ENCODE measurements around the gene PLEKHG4.

Gene PLEKHG4

DNA sequence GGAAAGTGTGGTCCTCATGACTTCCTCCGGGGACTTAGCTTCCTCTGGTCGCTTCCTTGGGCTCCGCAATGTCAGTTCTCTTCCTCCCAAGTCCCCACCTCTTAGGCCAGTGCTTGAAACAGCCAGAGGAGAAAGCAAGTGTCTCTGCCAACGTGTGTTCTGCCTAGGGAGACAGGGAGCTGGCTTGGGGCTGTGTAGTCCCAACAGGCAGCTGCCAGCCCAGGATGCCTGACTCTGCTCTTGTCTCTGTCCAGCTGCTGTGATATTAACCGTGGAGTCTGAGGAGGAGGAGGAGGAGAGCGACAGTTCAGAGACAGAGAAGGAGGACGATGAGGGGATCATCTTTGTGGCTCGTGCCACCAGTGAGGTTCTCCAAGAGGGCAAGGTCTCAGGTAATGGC lies 13.5 kb upstream of the PLEKHG4 start:
- DNase-seq: no peak

DNA sequence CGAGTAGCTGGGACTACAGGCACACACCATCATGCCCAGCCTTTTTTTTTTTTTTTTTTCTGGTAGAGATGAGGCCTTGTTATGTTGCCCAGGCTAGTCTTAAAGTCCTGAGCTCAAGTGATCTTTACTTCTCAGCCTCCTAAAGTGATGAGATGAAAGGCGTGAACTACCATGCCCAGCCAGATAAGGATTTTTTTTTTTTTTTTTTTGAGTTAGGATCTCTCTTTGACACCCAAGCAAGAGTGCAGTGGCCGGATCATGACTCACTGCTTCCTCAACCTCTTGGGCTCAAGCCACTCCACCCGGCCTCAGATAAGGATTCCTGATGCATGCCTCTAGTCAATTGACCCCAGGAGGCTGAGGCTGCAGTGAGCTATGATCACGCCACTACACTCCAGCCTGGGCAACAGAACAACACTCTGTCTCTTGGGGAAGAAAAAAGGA lies 11.2 kb upstream of the PLEKHG4 start:
- no peak for DNase-seq

DNA sequence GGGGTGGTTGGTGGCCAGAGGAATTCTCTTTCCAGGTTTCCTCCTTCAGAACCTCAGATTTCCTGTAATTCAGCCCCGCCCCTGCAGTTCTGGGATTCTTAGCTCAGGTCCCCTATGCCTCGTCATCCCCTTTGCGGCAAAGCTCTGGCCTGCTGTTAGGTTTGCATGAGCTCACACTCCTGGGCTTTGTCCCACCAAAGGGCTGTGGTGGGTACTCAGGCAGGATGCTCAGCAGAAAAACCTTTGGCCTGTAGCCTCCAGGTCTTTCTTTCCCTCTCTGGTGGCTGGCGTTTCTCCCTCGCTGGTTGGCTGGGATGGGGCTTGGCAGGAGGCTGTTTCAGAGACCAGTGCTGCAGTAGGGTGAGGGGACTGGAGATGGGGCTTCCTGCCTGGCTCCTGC lies 9.6 kb upstream of the PLEKHG4 start:
- no peak for DNase-seq

DNA sequence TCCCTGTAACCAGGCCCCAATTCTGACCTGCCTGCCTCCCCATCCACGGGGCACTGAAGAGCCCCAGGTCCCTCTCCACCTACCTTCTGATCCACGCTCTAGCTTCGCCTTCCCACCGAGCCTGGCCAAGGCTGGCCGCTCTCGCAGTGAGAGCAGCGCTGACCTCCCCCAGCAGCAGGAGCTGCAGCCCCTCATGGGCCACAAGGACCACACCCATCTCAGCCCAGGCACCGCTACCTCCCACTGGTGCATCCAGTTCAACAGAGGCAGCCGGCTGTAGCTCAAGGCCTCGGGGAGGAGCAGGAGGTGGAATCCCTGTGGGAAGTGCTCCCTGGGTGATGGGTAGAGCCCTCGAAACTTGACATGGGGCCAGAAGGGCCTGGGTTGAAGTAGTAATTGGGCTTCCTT lies 8.4 kb upstream of the PLEKHG4 start:
- DNase-seq: no peak

DNA sequence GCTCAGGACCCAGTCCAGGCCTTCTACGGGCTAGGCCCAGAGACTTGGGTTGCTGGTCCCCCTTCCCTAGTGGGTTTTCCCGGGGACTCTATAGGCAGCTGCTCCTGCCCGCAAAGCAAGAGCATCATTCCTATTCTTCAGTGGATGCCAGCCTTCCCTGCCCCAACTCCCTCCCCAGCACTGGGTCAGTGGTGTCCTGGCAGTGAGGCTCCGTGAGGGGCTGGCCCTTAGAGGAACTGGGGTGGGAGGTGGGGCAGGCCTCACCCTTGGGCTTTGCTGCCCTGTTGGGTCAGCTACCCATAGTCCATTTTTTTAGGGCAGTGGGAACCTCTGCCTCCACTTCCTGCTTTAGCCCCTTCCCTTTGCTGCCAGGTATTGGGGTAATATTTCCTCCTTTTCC lies 7.9 kb upstream of the PLEKHG4 start:
- DNase-seq: no peak

DNA sequence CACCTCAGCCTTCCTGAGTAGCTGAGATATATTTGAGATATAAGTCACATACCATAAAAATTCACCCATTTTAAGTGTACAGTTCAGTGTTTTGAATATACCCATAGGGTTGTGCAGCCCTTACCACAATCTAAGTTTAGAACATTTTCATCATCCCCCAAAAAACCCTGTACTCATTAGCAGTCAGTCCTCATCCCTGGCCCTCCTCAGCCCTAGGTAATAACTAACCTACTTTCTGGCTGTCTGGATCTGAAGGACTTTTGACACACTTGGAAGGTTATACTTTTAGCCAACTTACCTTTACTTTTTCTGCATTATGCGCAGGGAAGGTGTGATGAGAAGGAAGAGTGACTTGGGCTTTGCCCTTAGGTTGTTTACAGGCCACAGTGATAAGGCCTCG lies 4.0 kb upstream of the PLEKHG4 start:
- DNase-seq: no peak

DNA sequence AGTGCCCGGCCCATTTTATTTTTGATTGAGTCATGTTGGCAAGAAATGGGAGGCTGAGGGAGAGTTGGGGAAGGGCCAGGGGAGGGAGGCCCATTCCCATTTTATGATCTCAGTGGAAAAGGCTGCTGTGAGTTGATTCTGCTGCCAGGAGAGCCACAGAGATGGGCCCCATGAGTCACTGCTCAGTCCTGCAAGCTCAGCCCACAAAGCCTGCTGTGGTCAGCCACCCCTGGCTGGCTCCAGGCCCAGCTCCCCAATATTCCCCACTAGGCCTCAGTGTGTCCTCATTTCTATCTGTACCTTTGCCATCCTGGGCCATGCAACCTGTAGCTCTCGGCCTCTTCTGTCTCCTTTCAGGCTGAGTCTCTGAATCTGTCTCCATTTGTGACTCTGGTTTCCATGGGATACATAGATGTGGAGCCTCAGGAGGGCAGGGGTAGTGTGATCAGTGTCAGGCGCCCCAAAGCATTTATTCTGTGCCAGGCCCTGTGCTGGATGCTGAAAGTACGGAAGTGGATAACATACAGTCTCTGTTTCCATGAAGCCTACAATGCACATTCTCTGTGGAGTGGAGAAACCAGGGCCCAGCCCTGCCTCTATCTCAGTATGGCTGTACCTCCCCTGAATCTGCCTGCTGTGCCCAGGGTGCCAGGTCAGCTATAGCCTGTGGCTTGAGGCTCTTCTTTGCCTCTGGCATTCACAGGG lies 1.9 kb upstream of the PLEKHG4 start:
- no peak for DNase-seq

DNA sequence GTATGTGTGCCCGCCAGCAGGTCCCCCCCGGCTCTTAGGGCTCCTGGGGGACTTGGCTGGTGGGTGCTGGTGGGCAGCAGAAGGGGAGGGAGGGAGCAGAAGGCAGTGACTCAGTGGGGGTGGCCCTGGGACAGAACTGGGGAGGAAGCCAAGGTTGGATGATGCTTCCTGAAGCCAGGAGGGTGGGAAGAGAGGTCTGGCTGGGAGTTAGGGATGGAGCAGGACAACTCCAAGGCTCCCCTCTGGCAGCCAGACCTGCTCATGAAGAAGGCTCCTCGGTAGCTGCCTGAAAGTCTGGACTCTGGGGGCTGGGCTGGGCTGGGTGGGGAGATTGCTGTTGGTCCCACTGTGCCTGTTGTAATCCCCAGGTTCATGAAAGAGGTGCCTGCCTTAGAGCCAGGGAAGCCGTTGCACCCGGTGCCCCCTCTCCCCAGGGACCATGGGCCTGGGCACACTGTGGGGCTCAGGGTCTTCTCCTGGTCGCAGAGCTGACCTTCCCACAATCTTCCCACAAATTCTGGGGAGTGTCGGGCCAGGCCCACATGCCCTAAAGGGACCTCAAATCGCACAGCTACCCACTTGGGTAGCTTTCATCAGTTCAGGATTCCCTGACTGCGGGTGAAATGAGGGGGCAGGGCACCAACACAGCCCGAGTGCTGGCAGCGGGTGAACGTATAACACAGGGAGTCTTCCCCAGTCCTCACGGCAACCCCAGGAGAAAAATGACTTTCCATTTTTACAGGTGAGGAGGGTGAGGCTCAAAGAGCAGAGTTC lies 1.1 kb upstream of the PLEKHG4 start:
- DNase-seq: no peak

DNA sequence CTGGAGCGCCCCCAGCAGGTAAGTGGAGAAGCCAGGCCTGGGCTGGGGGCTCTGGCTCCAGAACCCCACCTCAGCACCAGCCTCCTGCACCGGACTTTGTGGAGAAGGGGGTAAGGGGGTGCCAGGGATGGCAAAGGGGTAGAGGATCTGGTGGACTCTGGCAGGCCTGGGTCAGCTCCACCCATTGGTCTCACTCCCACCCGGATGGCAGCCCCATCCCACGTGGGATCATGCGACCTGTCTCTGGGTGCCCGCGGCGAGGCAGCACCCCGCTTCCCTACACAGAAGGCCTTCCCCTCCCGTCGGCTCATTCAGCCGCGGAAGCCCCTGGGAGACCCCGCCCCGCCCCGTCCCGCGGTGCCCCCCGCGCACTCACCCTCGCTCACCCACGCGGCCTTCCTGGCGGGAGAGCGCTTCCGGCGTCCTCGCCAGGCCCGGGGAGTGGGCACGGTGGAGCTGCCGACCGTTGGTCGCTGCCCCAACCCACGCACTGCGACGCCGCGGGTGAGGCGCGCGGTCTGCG lies 498 bp upstream of the PLEKHG4 start:
- peak; percentile 48 for DNase-seq

DNA sequence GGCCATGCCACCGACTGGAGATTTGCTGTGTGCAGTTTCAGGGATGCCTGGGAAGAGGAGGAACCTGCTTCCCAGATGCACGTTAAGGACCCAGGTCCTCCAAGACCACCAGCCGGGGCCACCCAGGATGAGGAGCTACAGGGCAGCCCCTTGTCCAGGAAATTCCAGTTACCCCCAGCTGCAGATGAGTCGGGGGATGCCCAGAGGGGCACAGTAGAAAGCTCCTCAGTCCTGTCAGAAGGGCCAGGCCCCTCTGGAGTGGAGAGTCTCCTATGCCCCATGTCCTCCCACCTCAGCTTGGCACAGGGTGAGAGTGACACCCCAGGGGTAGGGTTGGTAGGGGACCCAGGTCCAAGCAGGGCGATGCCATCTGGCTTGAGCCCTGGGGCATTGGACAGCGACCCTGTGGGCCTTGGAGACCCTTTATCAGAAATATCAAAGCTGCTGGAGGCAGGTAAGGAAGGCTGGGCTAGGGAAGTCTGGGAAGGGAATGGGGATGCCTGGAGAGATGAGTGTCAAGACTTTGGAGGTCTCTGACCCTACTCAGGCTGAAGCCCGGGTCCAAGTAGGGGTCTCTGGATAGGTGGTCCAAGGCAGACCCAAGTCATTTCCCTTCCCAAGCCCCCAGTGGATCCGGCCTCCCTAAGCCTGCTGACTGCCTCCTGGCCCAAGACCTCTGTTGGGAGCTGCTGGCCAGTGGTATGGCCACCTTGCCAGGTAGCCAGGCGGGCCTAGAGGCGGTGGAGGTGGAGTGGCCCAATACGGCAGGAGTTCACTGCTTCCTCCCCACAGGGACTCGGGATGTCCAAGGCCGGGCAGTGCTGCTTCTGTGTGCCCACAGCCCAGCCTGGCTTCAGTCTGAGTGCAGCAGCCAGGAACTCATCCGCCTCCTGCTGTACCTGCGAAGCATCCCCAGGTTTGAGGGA lies 1.0 kb downstream of the PLEKHG4 start:
- DNase-seq: no peak

DNA sequence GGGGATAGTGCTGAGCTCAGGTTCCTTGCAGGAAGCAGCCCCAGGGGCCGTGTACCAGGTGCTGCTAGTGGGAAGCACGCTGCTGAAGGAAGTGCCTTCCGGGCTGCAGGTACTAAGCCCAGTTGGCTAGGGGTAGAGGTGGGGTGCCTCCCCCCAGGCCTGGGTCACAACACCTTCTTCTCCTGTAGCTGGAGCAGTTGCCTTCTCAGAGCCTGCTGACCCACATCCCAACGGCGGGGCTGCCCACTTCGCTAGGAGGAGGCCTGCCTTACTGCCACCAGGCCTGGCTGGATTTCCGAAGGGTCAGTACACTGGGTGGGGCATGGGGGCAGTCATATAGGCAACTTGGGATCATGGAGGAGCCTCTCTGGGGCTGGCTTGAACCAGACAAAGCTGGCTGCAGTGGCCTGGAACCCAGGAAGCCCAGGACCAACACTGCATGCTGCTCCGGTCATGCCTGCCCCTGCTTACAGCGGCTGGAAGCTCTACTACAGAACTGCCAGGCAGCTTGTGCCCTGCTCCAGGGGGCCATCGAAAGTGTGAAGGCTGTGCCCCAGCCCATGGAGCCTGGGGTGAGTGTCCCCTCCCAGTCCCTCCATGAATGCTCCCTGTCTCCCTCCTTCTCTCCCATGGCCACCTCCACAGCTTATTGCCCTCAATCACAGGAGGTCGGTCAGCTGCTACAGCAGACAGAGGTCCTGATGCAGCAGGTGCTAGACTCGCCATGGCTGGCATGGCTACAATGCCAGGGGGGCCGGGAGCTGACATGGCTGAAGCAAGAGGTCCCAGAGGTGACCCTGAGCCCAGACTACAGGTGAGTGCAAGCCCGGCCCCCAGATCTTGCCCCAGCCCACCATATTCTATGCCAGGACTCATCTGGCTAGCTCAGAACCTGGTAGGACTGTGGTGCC lies 2.5 kb downstream of the PLEKHG4 start:
- no peak for DNase-seq

DNA sequence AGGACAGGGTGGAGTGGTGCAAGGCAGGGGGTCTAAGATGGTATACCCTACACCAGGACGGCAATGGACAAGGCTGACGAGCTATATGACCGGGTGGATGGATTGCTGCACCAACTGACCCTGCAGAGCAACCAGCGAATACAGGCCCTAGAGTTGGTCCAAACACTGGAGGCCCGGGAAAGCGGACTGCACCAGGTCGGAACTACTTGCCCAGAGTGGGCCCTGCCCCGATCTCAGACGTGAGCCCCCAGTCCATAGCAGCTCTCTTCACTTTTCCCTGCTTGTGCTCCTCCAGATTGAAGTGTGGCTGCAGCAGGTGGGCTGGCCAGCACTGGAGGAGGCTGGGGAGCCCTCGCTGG lies 3.1 kb downstream of the PLEKHG4 start:
- DNase-seq: no peak

DNA sequence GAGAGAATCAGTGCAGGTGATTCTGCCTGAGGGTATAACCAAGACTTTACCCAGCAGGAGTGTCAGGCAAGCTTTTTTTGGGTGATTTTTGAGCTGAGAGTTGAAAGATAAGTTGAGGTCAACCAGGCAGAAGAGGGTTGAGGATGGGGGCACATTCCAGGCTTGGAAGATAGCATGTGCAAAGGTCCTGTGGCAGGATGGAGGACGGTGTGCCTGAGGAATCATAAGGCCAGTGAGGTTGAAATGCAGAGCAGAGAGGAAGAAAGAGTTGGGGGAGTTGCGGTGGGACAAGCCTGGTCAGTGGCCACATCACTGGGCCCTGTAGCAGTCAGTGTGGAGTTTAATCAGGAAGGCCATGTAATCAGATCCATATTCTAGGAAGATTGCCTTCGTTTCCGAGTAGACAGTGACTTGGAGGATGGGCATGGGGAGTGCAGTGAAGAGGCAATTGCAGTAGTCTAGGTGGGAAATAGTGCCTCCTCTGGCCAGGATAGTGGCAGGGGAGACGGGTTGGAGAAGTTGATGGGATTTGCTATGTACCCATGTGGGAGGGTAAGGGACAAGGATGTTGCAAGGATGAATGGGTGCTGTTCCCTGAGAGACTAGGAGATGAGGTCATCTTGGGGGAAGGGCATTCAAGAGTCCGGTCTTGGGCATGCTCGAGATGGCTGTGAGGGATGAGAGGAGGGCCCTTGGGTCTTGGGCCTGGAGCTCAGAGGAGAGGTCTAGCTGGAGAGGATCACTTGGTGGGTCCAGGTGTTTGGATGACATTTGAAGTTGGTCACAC lies 3.9 kb downstream of the PLEKHG4 start:
- DNase-seq: no peak

DNA sequence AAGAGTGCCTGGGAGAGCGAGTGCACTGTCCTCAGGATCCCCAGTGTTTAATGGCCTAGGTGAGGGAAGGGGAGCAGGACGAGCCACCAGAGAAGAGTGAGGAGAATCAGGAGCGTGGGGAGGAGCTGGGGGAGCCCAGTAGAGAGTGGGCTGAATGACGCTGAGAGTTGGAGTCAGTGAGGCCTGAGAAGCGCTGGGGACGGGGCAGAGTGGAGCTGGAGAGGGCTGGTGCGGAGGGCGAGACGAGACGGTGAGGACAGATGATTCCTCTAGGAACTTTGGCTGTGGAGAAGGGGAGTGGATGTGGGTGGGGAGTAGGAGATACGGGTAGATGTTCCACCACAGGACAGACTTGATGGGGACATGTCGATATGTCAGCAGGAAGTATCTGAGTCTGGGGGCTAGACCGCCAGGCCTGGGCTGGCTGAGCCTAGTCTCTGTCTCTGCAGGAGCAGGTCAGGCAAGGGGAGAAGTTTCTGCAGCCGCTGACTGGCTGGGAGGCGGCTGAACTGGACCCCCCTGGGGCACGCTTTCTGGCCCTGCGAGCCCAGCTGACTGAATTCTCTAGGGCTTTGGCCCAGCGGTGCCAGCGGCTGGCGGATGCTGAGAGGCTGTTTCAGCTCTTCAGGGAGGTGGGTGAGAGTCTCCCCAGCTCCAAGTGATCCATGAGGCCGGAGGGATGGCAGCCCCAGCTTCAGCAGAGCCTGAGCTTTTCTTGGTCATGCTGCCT lies 4.7 kb downstream of the PLEKHG4 start:
- no peak for DNase-seq

DNA sequence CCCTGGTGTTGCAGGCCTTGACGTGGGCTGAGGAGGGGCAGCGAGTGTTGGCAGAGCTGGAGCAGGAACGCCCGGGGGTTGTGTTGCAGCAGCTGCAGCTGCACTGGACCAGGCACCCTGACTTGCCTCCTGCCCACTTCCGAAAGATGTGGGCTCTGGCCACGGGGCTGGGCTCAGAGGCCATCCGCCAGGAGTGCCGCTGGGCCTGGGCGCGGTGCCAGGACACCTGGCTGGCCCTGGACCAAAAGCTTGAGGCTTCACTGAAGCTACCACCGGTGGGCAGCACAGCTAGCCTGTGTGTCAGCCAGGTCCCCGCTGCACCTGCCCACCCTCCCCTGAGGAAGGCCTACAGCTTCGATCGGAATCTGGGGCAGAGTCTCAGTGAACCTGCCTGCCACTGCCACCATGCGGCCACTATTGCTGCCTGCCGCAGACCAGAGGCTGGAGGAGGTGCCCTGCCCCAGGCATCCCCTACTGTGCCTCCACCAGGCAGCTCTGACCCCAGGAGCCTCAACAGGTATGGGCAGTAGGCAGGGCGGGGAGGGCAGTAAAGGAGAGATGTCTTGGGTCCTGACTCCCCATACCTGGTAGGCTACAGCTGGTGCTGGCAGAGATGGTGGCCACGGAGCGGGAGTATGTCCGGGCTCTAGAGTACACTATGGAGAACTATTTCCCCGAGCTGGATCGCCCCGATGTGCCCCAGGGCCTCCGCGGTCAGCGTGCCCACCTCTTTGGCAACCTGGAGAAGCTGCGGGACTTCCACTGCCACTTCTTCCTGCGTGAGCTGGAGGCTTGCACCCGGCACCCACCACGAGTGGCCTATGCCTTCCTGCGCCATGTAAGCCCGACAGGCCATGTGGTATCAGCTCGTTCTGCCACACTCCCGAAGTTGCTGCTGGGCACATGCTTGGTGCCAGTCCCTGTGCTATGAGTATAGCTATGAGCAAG lies 5.6 kb downstream of the PLEKHG4 start:
- DNase-seq: no peak

DNA sequence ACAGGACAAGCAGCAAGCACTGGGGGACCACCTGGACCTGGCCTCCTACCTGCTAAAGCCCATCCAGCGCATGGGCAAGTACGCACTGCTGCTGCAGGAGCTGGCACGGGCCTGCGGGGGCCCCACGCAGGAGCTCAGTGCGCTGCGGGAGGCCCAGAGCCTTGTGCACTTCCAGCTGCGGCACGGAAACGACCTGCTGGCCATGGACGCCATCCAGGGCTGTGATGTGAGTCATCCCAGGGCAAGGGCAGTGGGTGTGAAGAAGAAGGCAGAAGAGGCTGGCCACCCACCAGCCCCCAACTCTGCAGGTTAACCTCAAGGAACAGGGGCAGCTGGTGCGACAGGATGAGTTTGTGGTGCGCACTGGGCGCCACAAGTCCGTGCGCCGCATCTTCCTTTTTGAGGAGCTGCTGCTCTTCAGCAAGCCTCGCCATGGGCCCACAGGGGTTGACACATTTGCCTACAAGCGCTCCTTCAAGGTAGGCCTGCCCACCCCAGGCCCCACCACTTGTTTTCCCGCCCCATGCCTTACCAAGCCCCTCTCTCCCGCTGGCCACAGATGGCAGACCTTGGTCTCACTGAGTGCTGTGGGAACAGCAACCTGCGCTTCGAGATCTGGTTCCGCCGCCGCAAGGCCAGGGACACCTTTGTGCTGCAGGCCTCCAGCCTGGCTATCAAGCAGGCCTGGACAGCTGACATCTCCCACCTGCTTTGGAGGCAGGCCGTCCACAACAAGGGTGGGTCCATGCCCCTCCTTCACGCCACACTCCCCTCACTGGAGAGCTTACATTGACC lies 7.3 kb downstream of the PLEKHG4 start:
- DNase-seq: no peak

DNA sequence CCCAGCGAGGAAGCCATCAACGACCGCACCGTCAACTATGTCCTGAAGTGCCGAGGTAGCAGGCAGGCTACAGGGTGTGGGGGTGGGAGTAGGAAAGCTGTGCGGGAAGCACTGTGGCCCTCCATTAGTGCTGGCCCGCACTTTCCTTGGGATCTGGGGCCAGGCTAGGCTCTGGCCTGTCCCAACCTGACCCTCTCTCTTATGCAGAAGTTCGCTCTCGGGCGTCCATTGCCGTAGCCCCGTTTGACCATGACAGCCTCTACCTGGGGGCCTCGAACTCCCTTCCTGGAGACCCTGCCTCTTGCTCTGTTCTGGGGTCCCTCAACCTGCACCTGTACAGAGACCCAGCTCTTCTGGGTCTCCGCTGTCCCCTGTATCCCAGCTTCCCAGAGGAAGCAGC lies 8.6 kb downstream of the PLEKHG4 start:
- no peak for DNase-seq

DNA sequence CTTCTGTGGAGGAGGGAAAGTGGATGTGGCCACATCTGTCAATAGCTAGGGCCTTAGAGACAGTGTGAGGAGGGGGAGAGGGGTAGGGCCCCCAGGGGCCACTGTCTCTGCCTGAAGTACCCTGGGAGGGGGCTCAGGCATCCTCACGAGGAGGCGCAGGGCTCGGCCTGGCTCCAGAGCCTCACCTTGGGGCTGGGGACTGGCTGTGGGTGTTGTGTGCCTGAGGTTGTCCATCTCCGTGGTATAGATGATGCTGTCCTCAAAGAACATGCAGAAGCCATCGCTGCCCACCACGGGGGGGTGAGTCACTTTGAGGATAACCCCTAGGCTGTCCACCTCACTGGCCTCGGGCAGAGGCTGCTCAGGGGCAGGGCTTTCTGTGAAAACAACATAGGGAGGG lies 12.1 kb downstream of the PLEKHG4 start:
- no peak for DNase-seq

Measured in CD4-positive, alpha-beta T cell treated with Interleukin-10 for 1 hour (primary cell).